Measurements from ENCODE around the gene ZBTB20.

The ZBTB20 gene

GRCh38 chr3:114792159-114792918 lies 354.7 kb downstream of the ZBTB20 start:
- H3K4me3 Mint-ChIP-seq, result no peak overlapping the region
- no peak overlapping the region for H3K27ac Mint-ChIP-seq
- no peaks in the 10 kb centered on the region for H3K36me3 Mint-ChIP-seq (ENCODE audit: low read depth)
- no peaks in the 10 kb centered on the region for H3K27me3 Mint-ChIP-seq (ENCODE audit: low read depth)
- no peaks in the 10 kb centered on the region for H3K9me3 Mint-ChIP-seq
- H3K4me1 Mint-ChIP-seq (ENCODE audit: low read depth), result no peaks in the 10 kb centered on the region

DNA sequence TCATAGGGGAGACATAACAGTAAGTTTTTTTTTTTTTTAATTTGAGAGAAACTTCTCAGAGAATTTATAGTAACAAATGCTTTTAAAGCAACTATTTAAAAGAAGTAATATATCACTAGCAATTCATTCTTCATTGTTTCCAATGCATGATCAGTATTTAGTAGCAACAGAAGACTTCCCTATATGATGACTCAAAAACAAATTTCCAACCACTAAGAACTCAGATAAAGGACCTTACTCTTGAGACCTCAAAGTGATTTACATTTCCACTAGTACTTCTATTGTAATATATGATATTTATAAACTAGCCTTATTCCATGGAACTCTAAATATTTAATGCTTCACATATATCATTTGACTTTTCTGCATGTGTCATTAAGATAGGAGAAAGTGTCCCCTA lies 356.3 kb downstream of the ZBTB20 start:
- Mint-ChIP-seq H3K4me3 (no peak overlapping the region), H3K36me3 (ENCODE audit: low read depth) (no peaks in the 10 kb centered on the region), H3K27me3 (ENCODE audit: low read depth) (no peaks in the 10 kb centered on the region), H3K9me3 (no peaks in the 10 kb centered on the region), H3K4me1 (ENCODE audit: low read depth) (no peaks in the 10 kb centered on the region), H3K27ac (no peak overlapping the region)

- Mint-ChIP-seq H3K27me3 (ENCODE audit: low read depth) (no peaks in the 10 kb centered on the region), H3K9me3 (no peaks in the 10 kb centered on the region), H3K27ac (no peak overlapping the region), H3K4me3 (no peak overlapping the region), H3K4me1 (ENCODE audit: low read depth) (no peaks in the 10 kb centered on the region), H3K36me3 (ENCODE audit: low read depth) (no peaks in the 10 kb centered on the region)
Observed at GRCh38 chr3:114789803-114790202, 357.3 kb downstream of the ZBTB20 start.

- Mint-ChIP-seq H3K27me3 (ENCODE audit: low read depth) (no peaks in the 10 kb centered on the region), H3K9me3 (peaks cover 33% of the 10 kb centered on the region), H3K36me3 (ENCODE audit: low read depth) (no peaks in the 10 kb centered on the region), H3K4me1 (ENCODE audit: low read depth) (no peaks in the 10 kb centered on the region), H3K27ac (no peak overlapping the region), H3K4me3 (no peak overlapping the region)
Observed at GRCh38 chr3:114775395-114775794, 371.7 kb downstream of the ZBTB20 start.

DNA sequence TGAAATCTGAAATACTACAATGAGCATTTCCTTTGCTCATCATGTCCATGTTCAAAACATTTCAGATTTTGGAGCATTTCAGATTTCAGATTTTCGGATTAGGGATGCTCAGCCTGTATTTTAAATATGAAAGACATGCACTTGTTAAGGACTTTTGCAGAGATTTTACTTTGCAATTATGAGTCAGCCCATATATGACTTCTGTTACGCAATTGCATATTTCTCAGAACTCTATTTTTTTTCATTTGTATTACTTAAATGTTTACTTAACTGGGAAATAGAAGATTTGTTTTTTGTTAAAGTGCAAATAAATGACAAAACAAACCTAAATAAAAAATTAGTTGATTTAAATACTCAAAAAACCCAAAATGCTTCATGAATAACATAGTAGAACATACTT lies 376.2 kb downstream of the ZBTB20 start:
- no peaks in the 10 kb centered on the region for H3K36me3 Mint-ChIP-seq (ENCODE audit: low read depth)
- no peaks in the 10 kb centered on the region for H3K4me1 Mint-ChIP-seq (ENCODE audit: low read depth)
- no peak overlapping the region for H3K27ac Mint-ChIP-seq
- H3K9me3 Mint-ChIP-seq, result peaks cover 31% of the 10 kb centered on the region
- H3K27me3 Mint-ChIP-seq (ENCODE audit: low read depth), result no peaks in the 10 kb centered on the region
- no peak overlapping the region for H3K4me3 Mint-ChIP-seq

GRCh38 chr3:114764056-114764492 lies 383.0 kb downstream of the ZBTB20 start:
- peaks cover 5% of the 10 kb centered on the region for H3K9me3 Mint-ChIP-seq
- H3K4me3 Mint-ChIP-seq, result no peak overlapping the region
- H3K27me3 Mint-ChIP-seq (ENCODE audit: low read depth), result no peaks in the 10 kb centered on the region
- no peaks in the 10 kb centered on the region for H3K36me3 Mint-ChIP-seq (ENCODE audit: low read depth)
- no peak overlapping the region for H3K27ac Mint-ChIP-seq
- H3K4me1 Mint-ChIP-seq (ENCODE audit: low read depth), result no peaks in the 10 kb centered on the region

- no peaks in the 10 kb centered on the region for H3K27me3 Mint-ChIP-seq (ENCODE audit: low read depth)
- no peak overlapping the region for H3K4me3 Mint-ChIP-seq
- no peaks in the 10 kb centered on the region for H3K9me3 Mint-ChIP-seq
Observed at GRCh38 chr3:114762144-114762543, 384.9 kb downstream of the ZBTB20 start.

GRCh38 chr3:114760679-114761078 lies 386.4 kb downstream of the ZBTB20 start:
- no peak overlapping the region for H3K4me3 Mint-ChIP-seq
- H3K4me1 Mint-ChIP-seq (ENCODE audit: low read depth), result no peaks in the 10 kb centered on the region
- no peaks in the 10 kb centered on the region for H3K9me3 Mint-ChIP-seq

More at GRCh38 chr3:114762144-114762543, 384.9 kb downstream of the ZBTB20 start:
- no peaks in the 10 kb centered on the region for H3K36me3 Mint-ChIP-seq (ENCODE audit: low read depth)
- no peaks in the 10 kb centered on the region for H3K4me1 Mint-ChIP-seq (ENCODE audit: low read depth)
- H3K27ac Mint-ChIP-seq, result no peak overlapping the region

DNA sequence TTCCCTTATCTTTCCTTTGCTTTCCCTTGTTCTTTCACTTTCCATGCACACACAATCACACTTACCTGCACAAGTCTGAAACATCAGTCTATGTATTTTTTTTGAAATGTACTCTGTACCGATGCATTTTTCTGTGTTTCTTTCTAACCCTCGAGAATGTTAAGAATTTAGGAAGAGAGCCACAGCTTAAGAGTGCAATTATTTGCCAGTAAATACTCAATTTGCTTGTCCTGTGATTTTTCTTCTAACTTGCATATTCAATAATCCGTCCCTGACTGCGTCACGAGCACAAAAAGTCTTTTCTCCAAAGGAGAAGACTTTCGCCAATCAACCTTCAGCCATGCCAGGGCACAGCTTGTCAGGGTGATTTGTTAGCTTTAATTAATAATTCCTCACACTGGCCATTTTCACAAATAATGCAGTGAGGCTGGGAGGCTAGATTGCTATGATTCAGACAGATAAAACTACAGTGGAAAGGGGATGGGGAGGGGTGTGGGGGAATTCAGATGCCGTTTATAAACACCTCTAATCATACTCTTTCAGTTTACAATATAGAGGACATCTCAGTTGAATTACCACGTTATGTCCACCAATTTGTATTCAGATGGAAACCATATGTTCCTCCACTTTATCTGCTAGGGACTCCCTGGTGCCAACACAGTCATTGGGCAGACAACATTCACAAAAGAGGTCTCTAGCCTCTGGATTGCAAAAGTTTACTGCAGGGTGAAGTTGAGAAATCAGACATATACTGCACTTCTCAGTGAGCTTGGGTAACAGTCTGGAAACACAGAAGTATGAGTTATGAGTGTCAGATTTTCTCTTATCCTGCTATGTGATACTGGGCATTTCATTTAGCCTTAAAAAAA lies 388.0 kb downstream of the ZBTB20 start:
- no peak overlapping the region for H3K27ac Mint-ChIP-seq
- H3K4me3 Mint-ChIP-seq, result no peak overlapping the region
- no peaks in the 10 kb centered on the region for H3K36me3 Mint-ChIP-seq (ENCODE audit: low read depth)
- no peaks in the 10 kb centered on the region for H3K9me3 Mint-ChIP-seq
- H3K27me3 Mint-ChIP-seq (ENCODE audit: low read depth), result no peaks in the 10 kb centered on the region
- no peaks in the 10 kb centered on the region for H3K4me1 Mint-ChIP-seq (ENCODE audit: low read depth)

More at GRCh38 chr3:114760679-114761078, 386.4 kb downstream of the ZBTB20 start:
- Mint-ChIP-seq H3K27ac (no peak overlapping the region), H3K27me3 (ENCODE audit: low read depth) (no peaks in the 10 kb centered on the region), H3K36me3 (ENCODE audit: low read depth) (no peaks in the 10 kb centered on the region)

DNA sequence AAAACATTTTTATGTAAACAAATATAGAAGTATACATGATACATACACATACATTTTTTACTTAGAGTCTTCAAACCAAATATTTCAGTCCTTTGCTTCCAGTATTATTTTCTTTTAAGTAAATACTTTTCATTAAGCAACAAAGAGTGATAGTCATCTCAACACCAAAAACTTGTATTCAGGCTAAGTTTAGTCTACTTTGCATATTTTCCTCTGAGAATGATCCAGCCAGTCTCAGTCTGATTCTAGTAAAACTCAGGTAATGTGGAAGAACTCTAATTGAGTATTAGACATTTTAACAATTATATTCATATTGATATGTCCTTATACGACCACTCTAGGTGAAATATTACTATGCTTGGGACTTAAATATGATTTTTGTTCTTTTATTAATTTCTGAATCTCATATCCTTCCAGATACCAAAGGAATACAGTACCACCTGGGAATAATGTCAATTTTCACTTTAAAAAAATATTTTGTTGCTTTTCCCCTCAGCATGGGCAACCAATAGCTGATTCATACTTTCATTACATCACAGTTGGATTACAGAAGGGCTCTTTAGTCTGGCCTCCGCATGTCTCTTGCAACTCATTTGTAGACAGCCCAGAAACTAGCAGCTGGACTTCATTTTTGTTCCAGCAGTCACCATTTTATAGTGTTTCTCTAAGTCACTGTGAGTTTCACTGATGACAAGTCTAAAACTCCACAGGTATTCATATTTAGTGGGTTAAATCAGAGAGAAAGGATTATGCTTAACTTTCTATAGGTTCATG lies 390.4 kb downstream of the ZBTB20 start:
- H3K9me3 Mint-ChIP-seq, result no peaks in the 10 kb centered on the region
- no peaks in the 10 kb centered on the region for H3K27me3 Mint-ChIP-seq (ENCODE audit: low read depth)
- no peaks in the 10 kb centered on the region for H3K4me1 Mint-ChIP-seq (ENCODE audit: low read depth)
- H3K36me3 Mint-ChIP-seq (ENCODE audit: low read depth), result no peaks in the 10 kb centered on the region
- H3K4me3 Mint-ChIP-seq, result no peak overlapping the region
- H3K27ac Mint-ChIP-seq, result no peak overlapping the region

GRCh38 chr3:114746502-114746901 lies 400.6 kb downstream of the ZBTB20 start:
- Mint-ChIP-seq H3K36me3 (ENCODE audit: low read depth) (no peaks in the 10 kb centered on the region), H3K27ac (peak overlapping the region; percentile 84), H3K4me1 (ENCODE audit: low read depth) (peaks cover 14% of the 10 kb centered on the region), H3K9me3 (no peaks in the 10 kb centered on the region), H3K27me3 (ENCODE audit: low read depth) (no peaks in the 10 kb centered on the region), H3K4me3 (peak overlapping the region; percentile 76)

DNA sequence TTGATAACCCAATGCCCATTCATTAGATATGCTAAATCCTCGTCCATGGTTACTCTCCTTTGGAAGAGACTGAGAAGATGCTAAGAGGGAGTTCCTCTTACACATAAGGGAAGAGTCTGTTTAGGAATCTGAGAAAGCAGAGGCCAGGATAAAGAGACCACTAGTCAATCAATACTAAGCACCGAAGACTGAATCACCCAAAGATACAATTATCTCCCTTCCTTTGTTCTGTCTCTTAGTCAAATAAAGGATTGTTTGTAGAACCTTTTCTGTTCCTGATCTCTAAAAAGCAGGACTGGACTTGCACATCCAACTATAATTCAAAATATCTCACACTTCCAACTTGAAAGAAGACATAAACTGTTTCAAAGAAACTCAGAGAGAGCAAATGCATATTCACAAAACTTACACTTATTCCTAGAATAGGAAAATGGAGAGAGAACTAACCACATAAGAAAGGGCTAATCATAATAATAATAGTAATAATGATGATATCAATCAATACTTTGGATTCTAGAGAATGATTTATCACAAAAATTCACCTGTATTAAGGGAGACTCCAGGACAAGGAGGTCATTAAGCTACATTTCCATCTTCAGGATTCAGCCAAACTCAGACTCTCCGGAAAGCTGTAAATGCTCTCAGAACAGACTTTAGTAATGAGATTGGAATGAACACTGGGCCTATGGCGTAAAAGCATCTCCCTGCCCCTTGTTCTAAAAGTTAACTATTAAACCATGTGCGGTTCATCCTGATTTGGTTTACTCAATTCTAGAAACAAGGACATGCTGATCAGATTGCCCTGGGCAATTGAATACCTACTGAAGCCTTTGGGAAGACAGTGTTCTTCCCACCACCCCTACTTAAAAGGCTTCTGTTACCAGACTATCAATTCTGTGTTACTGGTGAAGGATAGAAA lies 401.5 kb downstream of the ZBTB20 start:
- H3K27me3 Mint-ChIP-seq (ENCODE audit: low read depth), result no peaks in the 10 kb centered on the region
- no peaks in the 10 kb centered on the region for H3K36me3 Mint-ChIP-seq (ENCODE audit: low read depth)
- H3K9me3 Mint-ChIP-seq, result no peaks in the 10 kb centered on the region
- H3K27ac Mint-ChIP-seq, result peak overlapping the region; percentile 1
- H3K4me1 Mint-ChIP-seq (ENCODE audit: low read depth), result peaks cover 14% of the 10 kb centered on the region
- H3K4me3 Mint-ChIP-seq, result no peak overlapping the region

DNA sequence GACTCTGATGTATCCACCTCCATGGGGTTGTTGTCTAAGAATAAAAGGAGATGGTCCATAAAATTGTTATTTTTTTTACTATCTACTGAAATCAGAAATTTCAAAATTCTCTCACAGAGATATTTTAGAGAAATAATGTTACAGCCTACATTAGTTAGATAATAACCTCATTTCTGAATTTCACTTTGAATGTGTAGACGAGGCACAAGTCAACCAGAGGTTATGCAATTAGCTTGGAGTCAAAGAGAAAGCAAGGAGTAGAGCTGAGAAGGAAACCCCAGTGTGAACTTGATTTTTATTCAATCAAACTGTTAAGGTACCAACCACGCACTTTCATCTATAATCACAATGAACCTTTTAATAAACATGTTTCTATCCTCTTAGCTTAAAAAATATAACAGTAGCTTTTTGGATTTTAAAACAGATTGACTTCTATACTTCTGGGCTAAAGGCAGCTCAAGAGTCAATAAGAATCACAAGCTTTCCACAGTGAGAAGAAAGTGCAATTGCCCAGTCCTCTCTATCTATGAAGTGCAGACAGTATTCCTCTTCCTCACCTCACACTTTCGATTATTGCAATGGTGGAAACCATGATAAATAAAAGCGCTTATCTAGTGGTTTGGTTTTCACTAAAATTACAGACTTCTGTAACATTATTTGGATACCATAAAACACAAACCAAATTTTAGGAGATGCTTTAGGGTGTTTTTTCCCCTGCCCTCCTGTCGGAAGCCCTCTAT lies 403.2 kb downstream of the ZBTB20 start:
- Mint-ChIP-seq H3K4me1 (ENCODE audit: low read depth) (peaks cover 14% of the 10 kb centered on the region), H3K27me3 (ENCODE audit: low read depth) (no peaks in the 10 kb centered on the region), H3K4me3 (no peak overlapping the region), H3K27ac (no peak overlapping the region), H3K36me3 (ENCODE audit: low read depth) (no peaks in the 10 kb centered on the region), H3K9me3 (no peaks in the 10 kb centered on the region)
